Loucy (cell line): ENCODE measurements around the gene TGFBR3.
"Not testable (repeated sequence)": the region's sequence is repeated elsewhere in the genome, so short reads cannot be mapped to it uniquely, and the experiment has no call there.

Experiments
- H2AFZ ChIP-seq: fragments of 200-600 bp; sonication (generic); 2 replicates; pipeline ENCODE4 v1.6.0; 2016; ENCODE audit warnings: antibody characterized with exemption, mild to moderate bottlenecking, low read length, moderate library complexity
- H3F3A ChIP-seq: fragments of 200-600 bp; 2 replicates; pipeline ENCODE4 v1.6.0; 2016; ENCODE audit warnings: antibody characterized with exemption, low read depth, mild to moderate bottlenecking
- H3K27me3 ChIP-seq: fragments of 200-600 bp; sonication (generic); 2 replicates; pipeline ENCODE4 v1.6.1; 2014; ENCODE audit warnings: low read length, mild to moderate bottlenecking; ENCODE audit not compliant: insufficient read depth, poor library complexity, severe bottlenecking
- H3K36me3 ChIP-seq: fragments of 200-600 bp; sonication (generic); 2 replicates; pipeline ENCODE4 v1.6.1; 2016; ENCODE audit warnings: low read length; ENCODE audit not compliant: insufficient read depth
- H3K4me1 ChIP-seq: fragments of 200-600 bp; sonication (generic); 2 replicates; pipeline ENCODE4 v1.5.1; 2014; ENCODE audit warnings: low read length, mild to moderate bottlenecking; ENCODE audit not compliant: insufficient read depth, poor library complexity, severe bottlenecking
- H3K4me2 ChIP-seq: fragments of 200-600 bp; sonication (generic); 2 replicates; pipeline ENCODE4 v1.6.0; 2014; ENCODE audit warnings: antibody characterized with exemption, low read length, low read depth, mild to moderate bottlenecking; ENCODE audit not compliant: poor library complexity, severe bottlenecking
- H3K4me3 ChIP-seq: fragments of 200-600 bp; sonication (generic); 2 replicates; pipeline ENCODE4 v1.5.1; 2014; ENCODE audit warnings: low read length, mild to moderate bottlenecking, mixed read lengths; ENCODE audit not compliant: poor library complexity, severe bottlenecking
- H3K79me2 ChIP-seq: fragments of 200-600 bp; sonication (generic); 2 replicates; pipeline ENCODE4 v1.6.1; 2014; ENCODE audit warnings: low read length; ENCODE audit not compliant: insufficient read depth
- H3K9ac ChIP-seq: fragments of 200-600 bp; sonication (generic); 2 replicates; pipeline ENCODE4 v1.6.0; 2014; ENCODE audit warnings: mild to moderate bottlenecking, low read depth, low read length, moderate library complexity; ENCODE audit not compliant: poor library complexity, severe bottlenecking
- H3K9me2 ChIP-seq: fragments of 200-600 bp; sonication (generic); replicated peaks from 2 replicates; pipeline ENCODE4 v1.6.1; 2016; ENCODE audit warnings: low read depth, low read length, mixed read lengths
- H3K9me3 ChIP-seq: fragments of 200-600 bp; sonication (generic); 2 replicates; pipeline ENCODE4 v1.6.1; 2014; ENCODE audit warnings: mild to moderate bottlenecking, antibody characterized with exemption, low read length, low read depth; ENCODE audit not compliant: insufficient read depth
- H4K20me1 ChIP-seq: fragments of 200-600 bp; sonication (generic); 2 replicates; pipeline ENCODE4 v1.6.0; 2014; ENCODE audit warnings: antibody characterized with exemption, low read length, mild to moderate bottlenecking; ENCODE audit not compliant: insufficient read depth, poor library complexity, severe bottlenecking
- CTCF ChIP-seq: fragments of 200-600 bp; sonication (generic); conservative IDR thresholded peaks from 2 replicates; pipeline ENCODE4 v1.5.1; 2014; ENCODE audit warnings: mild to moderate bottlenecking, antibody characterized with exemption, low read length
- EZH2phosphoT487 ChIP-seq: fragments of 200-600 bp; IDR thresholded peaks from 2 replicates; pipeline ENCODE4 v1.6.1; 2018; ENCODE audit warnings: antibody characterized with exemption, mild to moderate bottlenecking, moderate library complexity, borderline replicate concordance

TGFBR3 gene

GRCh38 chr1:91670781-91671180 lies 215.2 kb downstream of the TGFBR3 start:
- Histone ChIP-seq H3K9ac (no peak overlapping the region), H3K9me2 (no peaks in the 10 kb centered on the region), H3K36me3 (no peaks in the 10 kb centered on the region), H3F3A (no peaks in the 10 kb centered on the region), H3K4me3 (no peak overlapping the region), H4K20me1 (no peaks in the 10 kb centered on the region), H3K79me2 (no peaks in the 10 kb centered on the region), H3K4me2 (no peak overlapping the region), H2AFZ (no peak overlapping the region), H3K9me3 (no peaks in the 10 kb centered on the region), H3K27me3 (no peaks in the 10 kb centered on the region), H3K4me1 (peaks cover 18% of the 10 kb centered on the region)
- TF ChIP-seq CTCF: no peak
- TF ChIP-seq EZH2phosphoT487: no peak

GRCh38 chr1:91669584-91670350 lies 216.2 kb downstream of the TGFBR3 start:
- H2AFZ ChIP-seq: no peak overlapping the region
- H3K9me2 ChIP-seq: no peaks in the 10 kb centered on the region
- no peaks in the 10 kb centered on the region for H3K36me3 ChIP-seq
- H3F3A ChIP-seq: no peaks in the 10 kb centered on the region
- H3K9ac ChIP-seq: no peak overlapping the region
- TF ChIP-seq CTCF: no peak
- no peak for TF ChIP-seq EZH2phosphoT487
- H3K4me3 ChIP-seq: no peak overlapping the region
- H3K4me1 ChIP-seq: peaks cover 18% of the 10 kb centered on the region
- H3K4me2 ChIP-seq: no peak overlapping the region
- H4K20me1 ChIP-seq: no peaks in the 10 kb centered on the region
- no peaks in the 10 kb centered on the region for H3K79me2 ChIP-seq
- H3K9me3 ChIP-seq: no peaks in the 10 kb centered on the region
- H3K27me3 ChIP-seq: no peaks in the 10 kb centered on the region

GRCh38 chr1:91666651-91667050 lies 219.3 kb downstream of the TGFBR3 start:
- H3K9me2 ChIP-seq, H3K9ac ChIP-seq, H3K4me2 ChIP-seq, H3K4me3 ChIP-seq, H4K20me1 ChIP-seq, H3K79me2 ChIP-seq, H3K4me1 ChIP-seq, H2AFZ ChIP-seq, H3K36me3 ChIP-seq, H3F3A ChIP-seq, H3K27me3 ChIP-seq, H3K9me3 ChIP-seq: not testable (repeated sequence)

- Histone ChIP-seq H3K4me3 (no peak overlapping the region), H2AFZ (no peak overlapping the region), H3F3A (no peaks in the 10 kb centered on the region), H4K20me1 (no peaks in the 10 kb centered on the region), H3K36me3 (no peaks in the 10 kb centered on the region), H3K4me2 (no peak overlapping the region), H3K9ac (no peak overlapping the region), H3K27me3 (no peaks in the 10 kb centered on the region), H3K79me2 (no peaks in the 10 kb centered on the region), H3K9me3 (no peaks in the 10 kb centered on the region), H3K4me1 (no peaks in the 10 kb centered on the region), H3K9me2 (no peaks in the 10 kb centered on the region)
- TF ChIP-seq EZH2phosphoT487 (no peak), CTCF (no peak)
These were observed 224.8 kb downstream of the TGFBR3 start for GRCh38 chr1:91661121-91661520.
